A673 (cell line): ENCODE results near the gene LENEP. TPM values are rescaled to one million over a fixed set of nuclear protein-coding genes. Genes with fewer than 3 reads are reported as not detected.

Experiments
- BruUV-seq: library from RNA; stranded (reverse); fragments of 400-500 nt; replicated peaks from 2 replicates; lab custom pipeline; 2021; lab: Mats Ljungman, UMichigan
- CTCF ChIA-PET: fragments of 300-600 bp; sonication (Branson Sonifier 250); formaldehyde crosslinking; loops from one replicate; lab custom pipeline; 2022; ENCODE audit warnings: antibody characterized with exemption; lab: Charles Lee
- POLR2A ChIA-PET: fragments of 300-600 bp; sonication (Branson Sonifier 250); formaldehyde crosslinking; loops from one replicate; lab custom pipeline; 2022; ENCODE audit warnings: antibody characterized with exemption; ENCODE audit not compliant: low non-redundant PET; lab: Charles Lee
- DNase-seq: peaks from one replicate; pipeline ENCODE4 v3.0.0-alpha.2; 2015; ENCODE audit warnings: low spot score
- H3K27ac ChIP-seq: fragments of 200-600 bp; sonication (generic); 2 replicates; pipeline ENCODE4 v1.5.1; 2016; ENCODE audit warnings: mixed run types, low read depth, mild to moderate bottlenecking, mixed read lengths, antibody characterized with exemption, low read length; ENCODE audit not compliant: poor library complexity, severe bottlenecking
- H3K27me3 ChIP-seq: fragments of 200-600 bp; sonication (generic); replicated peaks from 2 replicates; pipeline ENCODE4 v1.6.1; 2017; ENCODE audit warnings: mixed run types, low read depth, mild to moderate bottlenecking, mixed read lengths, antibody characterized with exemption, low read length; ENCODE audit not compliant: insufficient read depth, poor library complexity
- H3K36me3 ChIP-seq: fragments of 200-600 bp; sonication (generic); 2 replicates; pipeline ENCODE4 v1.6.1; 2016; ENCODE audit warnings: mixed run types, mild to moderate bottlenecking, mixed read lengths, antibody characterized with exemption, low read length; ENCODE audit not compliant: insufficient read depth, poor library complexity, severe bottlenecking
- H3K4me1 ChIP-seq: fragments of 200-600 bp; sonication (generic); 2 replicates; pipeline ENCODE4 v1.6.1; 2017; ENCODE audit warnings: mixed run types, mild to moderate bottlenecking, mixed read lengths, antibody characterized with exemption, low read length; ENCODE audit not compliant: insufficient read depth, poor library complexity, severe bottlenecking
- H3K4me3 ChIP-seq: fragments of 200-600 bp; sonication (generic); 2 replicates; pipeline ENCODE4 v1.5.1; 2016; ENCODE audit warnings: low read depth, mixed run types, mild to moderate bottlenecking, mixed read lengths, low read length; ENCODE audit not compliant: poor library complexity, severe bottlenecking
- H3K9me3 ChIP-seq: fragments of 200-600 bp; sonication (generic); 2 replicates; pipeline ENCODE4 v1.6.1; 2016; ENCODE audit warnings: mixed run types, low read depth, mild to moderate bottlenecking, mixed read lengths, antibody characterized with exemption, low read length; ENCODE audit not compliant: poor library complexity, severe bottlenecking
- CTCF ChIP-seq: fragments of 300-800, 200-600 bp; sonication (generic); conservative IDR thresholded peaks from 2 replicates; pipeline ENCODE4 v1.5.1; 2017; ENCODE audit warnings: low read depth, mild to moderate bottlenecking, antibody characterized with exemption, low read length, moderate library complexity, mixed read lengths
- EZH2 ChIP-seq: fragments of 200-600 bp; sonication (generic); IDR thresholded peaks from 2 replicates; pipeline ENCODE4 v1.6.1; 2017; ENCODE audit warnings: borderline replicate concordance, low read depth, mild to moderate bottlenecking, mixed read lengths, antibody characterized with exemption, low read length; ENCODE audit not compliant: poor library complexity, severe bottlenecking
- intact Hi-C: fragments of 100-400 bp; cut with micrococcal nuclease; formaldehyde crosslinking; loops from one replicate; pipeline ENCODE4 v1.10.0; 2022; ENCODE audit not compliant: unreplicated experiment
- total RNA-seq: library from RNA; stranded (reverse); gene quantifications from 2 replicates; pipeline ENCODE4 v1.2.3, GENCODE V29; 2021

LENEP gene
- total RNA-seq, 1 experiment from 2014 or later, result 1.4 TPM

GRCh38 chr1:155040358-155041093, 47.1 kb downstream of the LENEP start:
- no TSS peak for BruUV-seq
- no peaks in the 10 kb centered on the region for H3K9me3 ChIP-seq
- CTCF ChIA-PET, result interaction anchor here (0.7 kb wide), 1 partner anchor 84 kb away, joined by 3 read pairs; no protein-coding TSS in a partner anchor

GRCh38 chr1:155042789-155043188, 49.4 kb downstream of the LENEP start:
- Histone ChIP-seq H3K27ac (no peak overlapping the region), H3K4me1 (no peaks in the 10 kb centered on the region), H3K36me3 (no peaks in the 10 kb centered on the region), H3K4me3 (no peak overlapping the region), H3K9me3 (no peaks in the 10 kb centered on the region), H3K27me3 (no peaks in the 10 kb centered on the region)
- DNase-seq, result no peak
- CTCF ChIA-PET, result no interaction called here
- TF ChIP-seq EZH2 (no peak), CTCF (no peak)
- POLR2A ChIA-PET, result interaction anchor here (0.7 kb wide), 1 partner anchor 719 kb away, joined by 3 read pairs; no protein-coding TSS in a partner anchor
- no TSS peak for BruUV-seq
- intact Hi-C loops, result no loop called here

More at GRCh38 chr1:155040358-155041093, 47.1 kb downstream of the LENEP start:
- TF ChIP-seq CTCF, result no peak
- TF ChIP-seq EZH2, result no peak
- intact Hi-C loops, result no loop called here
- no peak overlapping the region for H3K27ac ChIP-seq
- POLR2A ChIA-PET, result interaction anchor here (0.5 to 0.7 kb wide), 3 partner anchors 12 to 22 kb away, joined by 3 to 6 read pairs (median 6); no protein-coding TSS in a partner anchor
- H3K36me3 ChIP-seq, result no peaks in the 10 kb centered on the region
- no peaks in the 10 kb centered on the region for H3K4me1 ChIP-seq
- no peaks in the 10 kb centered on the region for H3K27me3 ChIP-seq
- DNase-seq, result no peak
- H3K4me3 ChIP-seq, result no peak overlapping the region

- DNase-seq, result no peak
- TF ChIP-seq CTCF (no peak), EZH2 (no peak)
- no TSS peak for BruUV-seq
- Histone ChIP-seq H3K27me3 (no peaks in the 10 kb centered on the region), H3K36me3 (no peaks in the 10 kb centered on the region), H3K9me3 (no peaks in the 10 kb centered on the region), H3K4me3 (no peak overlapping the region), H3K27ac (no peak overlapping the region), H3K4me1 (no peaks in the 10 kb centered on the region)
- intact Hi-C loops, result no loop called here
- ChIA-PET POLR2A (interaction anchor here (0.7 kb wide), 1 partner anchor 720 kb away, joined by 3 read pairs; no protein-coding TSS in a partner anchor), CTCF (interaction anchor here (1.0 kb wide), 1 partner anchor 26 kb away, joined by 6 read pairs; no protein-coding TSS in a partner anchor)
Observed at GRCh38 chr1:155043301-155043702, 49.9 kb downstream of the LENEP start.
